GM15510 (cell line): ENCODE results near the gene BRI3.

Source experiments
- POLR2A ChIP-seq: IDR thresholded peaks from 3 replicates; pipeline ENCODE4 v1.6.1; 2011; ENCODE audit warnings: borderline replicate concordance; ENCODE audit not compliant: insufficient read length; ENCODE audit errors: extremely low read depth

Gene BRI3, protein sequence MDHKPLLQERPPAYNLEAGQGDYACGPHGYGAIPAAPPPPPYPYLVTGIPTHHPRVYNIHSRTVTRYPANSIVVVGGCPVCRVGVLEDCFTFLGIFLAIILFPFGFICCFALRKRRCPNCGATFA

DNA sequence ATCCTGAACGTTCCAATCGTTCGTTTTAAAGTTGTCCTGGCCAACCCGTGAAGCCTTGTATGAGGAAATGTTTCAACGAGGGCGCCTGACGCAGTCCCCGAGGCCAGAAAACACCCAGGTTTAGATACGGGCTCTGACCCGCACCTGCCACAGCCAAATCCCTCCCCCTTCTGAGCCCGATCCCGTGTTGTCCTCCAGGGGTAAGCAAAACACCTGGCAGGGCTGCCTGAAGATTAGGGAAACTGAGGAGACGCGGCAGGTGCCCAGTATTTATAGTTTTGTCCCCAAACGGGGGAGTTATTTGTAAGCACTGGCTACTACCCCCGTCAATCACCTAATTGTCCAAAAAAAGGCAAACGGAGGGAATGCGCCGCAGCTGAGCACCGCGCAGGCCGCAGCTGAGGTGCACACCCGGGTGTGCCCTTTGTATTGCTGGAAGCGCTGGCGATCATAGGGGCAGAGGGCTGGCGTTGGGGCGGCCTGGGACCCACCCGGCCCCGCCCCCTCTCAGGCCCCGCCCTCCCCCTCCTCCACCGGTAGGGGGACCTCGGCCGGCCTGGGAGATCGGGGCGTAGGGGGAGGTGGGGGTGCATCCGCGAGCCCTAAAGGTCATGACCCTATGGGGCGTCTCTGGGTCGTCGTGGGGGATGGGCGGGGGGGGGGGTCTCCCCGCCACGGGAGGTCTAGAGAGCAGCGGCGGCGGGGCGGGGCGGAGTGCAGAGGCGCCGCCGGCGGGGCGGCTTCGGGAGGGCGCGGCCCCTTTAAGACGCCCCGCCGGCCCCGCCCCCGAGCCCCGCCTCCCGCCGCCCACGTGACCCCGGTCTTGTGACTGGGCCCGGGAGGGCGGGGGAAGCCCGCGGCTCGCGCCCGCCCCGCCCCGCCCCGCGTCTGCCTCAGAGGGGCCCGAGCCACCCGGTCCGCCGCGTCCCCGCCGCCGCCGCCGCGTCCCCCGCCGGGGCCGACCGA, at the start of gene BRI3:
Gene BRI3 (plus strand): TSS at position 896 of the 966 bp plus-strand sequence. CDS start 110 bp downstream, outside the sequence.
- TF ChIP-seq POLR2A: peak; percentile 71

DNA sequence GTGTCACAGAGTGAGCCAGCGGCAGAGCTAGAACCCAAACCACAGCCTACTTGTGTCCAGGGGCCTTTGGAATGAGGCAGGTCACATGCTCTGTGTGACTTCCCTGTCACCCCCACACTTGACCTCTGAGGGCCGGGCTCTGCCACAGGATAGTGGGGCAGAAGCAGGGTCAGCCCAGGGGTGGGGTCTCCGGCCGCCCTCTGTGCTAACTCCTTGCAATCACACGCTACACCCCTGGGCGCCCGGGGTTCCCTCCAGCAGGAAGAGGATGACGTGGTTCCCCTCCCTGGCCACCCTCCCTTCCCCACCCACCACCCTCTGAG, 49.3 kb upstream of the BRI3 start:
- TF ChIP-seq POLR2A: no peak

DNA sequence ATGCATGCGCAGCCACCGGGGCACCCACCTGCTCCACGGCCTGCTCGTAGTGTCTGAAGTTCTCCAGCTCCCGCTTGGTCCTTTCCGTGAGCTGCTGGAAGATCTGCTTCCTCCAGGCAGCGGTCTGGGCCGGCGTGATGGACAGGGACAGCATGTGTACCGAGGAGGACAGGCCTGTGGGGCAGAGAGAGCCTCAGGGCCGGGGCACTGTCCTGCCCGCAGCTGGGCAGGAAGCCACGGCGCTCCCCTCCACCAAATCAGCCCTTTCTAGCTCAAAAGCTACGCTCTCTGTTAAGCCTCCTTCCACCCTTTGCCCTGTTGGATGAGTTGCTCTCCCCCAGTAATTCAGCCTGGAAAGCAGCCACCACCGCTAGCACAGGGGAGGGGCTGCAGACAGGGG, 48.7 kb upstream of the BRI3 start:
- no peak for TF ChIP-seq POLR2A

DNA sequence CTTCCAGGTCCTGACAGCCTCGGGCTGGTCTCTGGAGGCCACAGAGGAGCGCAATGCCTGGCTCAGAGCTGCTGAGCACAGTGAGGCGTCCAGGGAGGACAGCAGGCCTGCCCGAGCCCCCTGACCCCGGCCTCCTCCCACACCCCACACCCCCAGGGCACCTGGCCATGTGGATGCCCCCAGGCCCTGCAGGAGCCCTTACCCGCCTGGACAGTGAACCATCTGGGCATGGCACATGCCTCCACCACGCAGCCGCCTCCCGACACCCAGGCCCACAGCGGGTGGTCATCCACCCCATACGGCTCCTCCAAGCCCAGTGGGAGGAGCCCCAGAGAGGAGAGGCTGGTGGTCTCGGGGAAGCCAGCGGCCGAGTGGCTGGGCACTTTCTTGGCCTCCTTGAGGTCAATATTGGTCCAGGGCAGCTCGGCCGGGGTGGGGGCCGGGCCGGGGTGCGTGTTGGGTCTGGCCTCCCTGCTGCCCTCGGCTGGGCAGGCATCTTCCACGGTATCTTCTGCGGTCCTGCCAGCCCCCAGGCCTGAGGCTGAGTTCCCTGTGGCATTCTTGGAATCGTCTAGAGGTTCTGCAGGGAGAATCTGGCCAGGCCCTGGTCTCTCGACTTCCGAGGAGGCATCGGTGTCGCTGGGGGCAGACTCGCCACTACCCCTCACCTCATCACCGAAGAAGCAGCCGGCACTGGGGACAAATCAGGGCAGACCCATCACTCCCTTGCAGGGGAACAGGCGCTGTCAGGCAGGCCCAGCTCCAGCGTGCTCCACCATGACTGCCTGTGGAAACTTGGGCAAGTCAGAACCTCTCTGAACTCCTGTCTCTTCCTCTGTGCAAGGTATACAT, 48.0 kb upstream of the BRI3 start:
- TF ChIP-seq POLR2A: no peak

DNA sequence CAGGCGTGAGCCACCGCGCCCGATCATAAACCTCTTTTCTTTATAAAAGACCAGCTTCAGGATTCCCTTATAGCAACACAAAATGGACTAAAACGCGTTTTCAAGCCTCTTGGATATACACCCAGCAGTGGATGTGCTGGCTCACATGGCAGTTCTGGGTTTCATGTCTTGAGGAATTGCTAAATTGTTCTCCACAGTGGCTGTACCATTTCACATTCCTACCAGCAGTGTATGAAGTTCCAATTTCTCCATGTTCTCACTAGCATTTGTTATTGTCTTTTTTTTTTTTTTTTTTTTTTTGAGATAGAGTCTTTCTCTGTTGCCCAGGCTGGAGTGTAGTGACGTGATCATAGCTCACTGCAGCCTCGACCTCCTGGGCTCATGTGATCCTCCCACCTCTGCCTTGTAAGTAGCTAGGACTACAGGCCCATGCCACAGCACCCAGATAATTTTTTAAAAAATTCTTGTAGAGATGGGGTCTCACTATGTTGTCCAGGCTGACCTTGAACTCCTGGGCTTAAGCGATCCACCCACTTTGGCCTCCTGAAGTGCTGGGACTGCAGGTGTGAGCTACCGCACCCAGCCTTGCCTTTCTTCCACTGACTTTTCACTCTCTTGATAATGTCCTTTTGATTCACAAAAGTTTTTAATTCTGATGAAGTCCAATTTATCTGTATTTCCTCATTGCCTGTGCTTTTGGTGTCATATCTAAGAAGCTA, 46.9 kb upstream of the BRI3 start:
- no peak for TF ChIP-seq POLR2A

DNA sequence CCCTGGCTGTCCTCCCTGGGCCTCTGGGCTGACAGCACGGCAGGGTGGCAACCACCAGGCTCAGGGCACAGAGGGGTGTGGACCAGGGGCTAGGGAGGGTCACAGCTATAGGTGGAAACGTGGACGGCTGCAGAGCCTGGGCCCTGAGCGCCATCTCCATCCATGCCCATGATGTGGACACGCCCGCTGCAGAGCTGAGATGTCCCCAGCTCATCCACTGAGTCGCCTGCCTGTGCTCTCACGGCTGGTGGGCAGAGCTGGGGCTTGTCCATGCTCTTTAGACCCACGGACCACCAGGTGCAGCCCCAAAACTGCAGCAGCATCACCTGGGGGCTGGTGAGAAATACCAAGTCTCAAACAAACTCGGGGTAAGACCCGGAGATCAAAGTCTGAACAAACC, 45.6 kb upstream of the BRI3 start:
- TF ChIP-seq POLR2A: no peak

DNA sequence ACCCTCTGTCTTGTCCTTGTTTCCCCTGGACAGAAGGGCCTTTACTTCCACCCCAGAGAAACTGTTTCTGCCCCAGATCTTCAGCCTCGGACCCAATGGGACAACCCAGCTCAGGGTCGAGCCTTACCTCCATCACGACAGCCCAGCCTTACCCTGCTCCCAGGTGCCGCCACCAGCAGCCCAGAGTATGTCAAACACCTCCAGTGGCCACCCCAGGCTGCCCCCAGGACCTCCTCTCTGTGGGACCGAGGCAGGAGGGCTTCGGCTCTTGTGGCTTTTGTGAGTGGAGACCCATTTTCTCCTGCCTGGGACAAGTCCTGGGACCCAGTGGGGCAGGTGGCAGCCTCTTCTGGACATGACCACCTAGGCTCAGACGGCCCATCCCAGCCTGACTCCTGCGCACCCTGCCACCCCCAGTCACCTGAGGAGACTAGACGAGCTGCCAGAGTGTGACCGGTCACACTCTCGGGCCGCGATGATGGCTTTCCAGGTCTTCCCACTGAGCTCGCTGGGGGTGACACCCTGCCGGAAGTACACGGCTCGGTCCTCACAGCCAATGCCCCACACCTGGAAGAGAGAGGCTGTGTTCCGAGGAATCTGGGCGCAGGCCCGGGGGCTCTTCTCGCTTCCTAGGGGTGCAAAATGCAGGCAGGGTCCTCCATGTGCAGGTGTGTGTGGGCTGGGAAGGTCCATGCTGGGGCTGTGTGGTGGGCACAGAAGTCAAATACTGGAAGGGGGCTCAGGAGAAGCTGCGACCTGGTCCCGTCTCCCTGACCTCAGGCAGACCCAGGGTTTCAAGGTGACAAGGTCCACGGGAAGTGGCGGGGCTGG, 44.9 kb upstream of the BRI3 start:
- TF ChIP-seq POLR2A: no peak

DNA sequence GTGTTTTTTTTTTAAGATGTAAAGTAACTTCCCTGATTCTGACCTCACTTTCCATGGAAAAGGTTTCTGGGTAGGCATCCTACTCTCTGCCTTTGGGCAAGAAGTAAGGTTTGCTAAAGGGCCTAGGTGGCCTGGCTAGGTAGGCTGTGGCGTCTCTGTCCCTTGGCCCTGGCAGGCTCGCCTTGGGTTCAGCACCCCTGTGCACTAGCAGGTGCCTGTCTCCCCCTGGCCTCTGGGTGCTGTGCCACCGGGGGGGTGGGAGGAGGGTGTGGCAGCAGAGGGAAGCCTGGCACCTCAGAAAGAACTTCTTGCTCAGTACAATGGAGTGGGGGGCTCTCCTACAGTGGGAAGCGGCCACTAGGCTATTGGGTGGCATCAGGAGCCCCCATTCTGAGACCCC, 43.4 kb upstream of the BRI3 start:
- no peak for TF ChIP-seq POLR2A

DNA sequence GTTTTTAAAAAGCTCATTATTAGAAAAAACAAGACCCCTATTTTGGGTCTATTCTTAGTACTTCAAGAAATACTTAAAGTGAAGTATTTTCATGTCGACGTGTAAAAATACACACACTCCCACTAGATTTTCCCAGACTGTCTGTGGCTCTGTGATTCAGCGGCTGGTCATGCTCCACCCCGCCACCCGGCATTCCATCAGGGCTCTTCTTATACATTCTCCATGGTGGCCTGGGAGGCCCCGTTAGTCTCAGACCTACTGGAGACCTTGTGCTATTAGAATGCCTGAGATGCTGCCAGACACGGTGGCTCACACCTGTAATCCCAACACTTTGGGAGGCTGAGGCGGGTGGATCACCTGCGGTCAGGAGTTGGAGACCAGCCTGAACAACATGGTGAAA, 42.5 kb upstream of the BRI3 start:
- TF ChIP-seq POLR2A: no peak

DNA sequence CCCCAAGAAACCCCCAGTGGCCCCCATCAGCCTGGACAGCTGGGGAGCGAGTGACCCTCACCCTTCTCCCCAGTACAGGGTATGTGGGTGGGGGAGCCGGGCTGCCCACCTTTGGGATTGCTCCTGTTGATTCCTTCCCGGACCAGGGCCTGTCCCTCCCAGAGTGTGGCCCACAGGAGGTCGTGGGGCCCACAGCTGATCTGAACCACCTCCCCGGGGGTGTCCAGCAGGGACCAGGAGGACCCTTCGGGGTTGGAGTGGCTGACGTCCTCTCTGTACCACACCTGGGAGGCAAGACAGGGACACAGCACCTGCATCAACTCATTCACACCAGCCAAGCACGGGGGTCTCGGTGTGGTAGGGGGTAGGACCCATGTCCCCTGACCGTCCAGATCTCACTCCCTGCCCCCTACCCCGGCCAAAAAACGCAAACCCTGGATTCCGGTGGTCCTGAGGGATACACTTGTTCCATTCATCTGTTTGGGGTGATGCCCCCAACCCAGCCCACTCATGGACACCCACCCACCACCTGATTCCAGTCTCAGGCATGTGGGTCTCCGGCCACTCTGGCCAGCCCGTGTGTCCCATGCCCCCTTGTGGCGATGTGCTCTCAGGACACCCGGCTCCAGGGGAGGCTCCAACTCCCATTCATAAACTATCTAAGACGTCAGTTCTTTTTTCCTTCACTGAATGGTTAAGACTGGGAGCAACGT, 40.4 kb upstream of the BRI3 start:
- TF ChIP-seq POLR2A: no peak

DNA sequence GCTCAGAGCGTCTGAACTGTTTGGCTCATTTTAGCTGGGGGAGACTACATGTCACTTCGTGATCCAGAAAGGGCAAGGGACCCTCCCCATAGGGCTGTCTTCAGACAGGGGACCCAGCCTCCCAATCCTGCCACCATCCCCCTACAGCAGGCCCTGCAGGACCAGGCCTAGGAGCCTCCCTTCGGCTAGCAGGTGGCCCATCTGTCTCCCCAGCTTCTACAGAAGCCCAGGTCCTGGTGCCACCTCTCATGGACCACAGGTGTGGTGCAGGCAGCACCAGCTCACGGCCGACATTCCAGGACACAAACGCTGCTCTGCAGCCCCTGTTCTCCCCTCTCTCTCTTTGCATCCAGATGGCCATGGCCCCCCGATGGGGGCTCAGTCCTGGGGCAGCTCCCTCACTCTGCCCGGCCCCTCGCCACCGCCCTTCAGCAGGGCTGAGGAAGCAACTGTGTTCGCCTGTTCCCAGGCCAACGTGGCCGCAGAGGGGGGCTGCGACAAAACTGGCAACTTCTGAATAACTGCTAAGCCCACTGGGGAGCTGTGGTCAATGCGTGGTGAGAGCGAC, 39.7 kb upstream of the BRI3 start:
- no peak for TF ChIP-seq POLR2A

DNA sequence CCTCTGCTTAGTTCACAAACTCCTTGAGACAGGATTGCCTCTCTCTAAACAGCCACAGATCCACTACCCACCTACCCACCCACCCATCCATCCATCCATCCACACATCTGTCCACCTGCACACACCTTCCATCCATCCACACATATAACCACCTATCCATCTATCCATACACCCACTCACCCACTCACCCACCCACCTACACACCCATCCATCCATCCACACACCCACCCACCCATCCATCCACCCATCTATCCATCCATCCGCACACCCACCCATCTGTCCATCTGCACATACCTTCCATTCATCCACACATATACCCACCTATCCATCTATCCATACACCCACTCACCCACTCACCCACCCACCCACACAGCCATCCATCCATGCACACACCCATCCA, 39.1 kb upstream of the BRI3 start:
- TF ChIP-seq POLR2A: no peak

DNA sequence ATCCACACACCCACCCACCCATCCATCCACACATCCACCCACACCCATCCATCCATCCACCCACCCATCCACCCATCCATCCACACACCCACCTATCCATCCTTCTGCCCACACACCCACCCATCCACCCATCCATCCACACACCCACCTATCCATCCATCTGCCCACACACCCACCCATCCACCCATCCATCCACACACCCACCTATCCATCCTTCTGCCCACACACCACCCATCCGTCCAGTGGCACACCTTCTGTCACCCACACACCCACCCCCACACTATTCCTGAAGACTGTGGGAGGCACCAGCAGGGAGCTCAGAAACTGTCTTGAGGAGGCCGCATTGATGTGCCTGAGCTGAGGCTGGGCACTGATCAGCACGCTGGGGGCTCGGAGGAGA, 38.6 kb upstream of the BRI3 start:
- no peak for TF ChIP-seq POLR2A
